A549 (cell line): ENCODE data around the gene CASP10. TPM values are rescaled to one million over a fixed set of nuclear protein-coding genes. Genes with fewer than 3 reads are reported as not detected.

Experiments
- ATAC-seq, 2 experiments: fragments of 200-7000 bp in 1 of 2; fragments of >200 bp in 1 of 2; cut with Nextera tagmentation in 1 of 2; cut with Tn5 transposase in 1 of 2; 3 replicates each; pipeline versions ENCODE4 v1.8.0 to v1.9.1; 2018 to 2020; ENCODE audit warnings: mild to moderate bottlenecking in 1 of 2, moderate library complexity in 1 of 2
- CTCF ChIA-PET: fragments of 300-600 bp; sonication (Branson Sonifier 250); formaldehyde crosslinking; extraction: SDS; loops from one replicate; lab custom pipeline; 2021; ENCODE audit warnings: antibody characterized with exemption, inconsistent platforms; lab: Yijun Ruan, JAX
- POLR2A ChIA-PET: fragments of 350-600 bp; formaldehyde crosslinking; extraction: SDS; loops from one replicate; lab custom pipeline; 2021; ENCODE audit warnings: antibody characterized with exemption, inconsistent platforms; lab: Yijun Ruan, JAX
- DNase-seq, 2 experiments: peaks; one replicate each; pipeline versions ENCODE4 v3.0.0 to v3.0.0-alpha.2; 2011 to 2016; ENCODE audit warnings: low read depth in 1 of 2, low spot score in 1 of 2
- FAIRE-seq: peaks from 2 replicates; lab custom pipeline; 2011; peaks lifted over from hg19 to GRCh38; lab: Jason Lieb, UNC
- H3K27ac ChIP-seq, 2 experiments: fragments of >200 bp; sonication (Bioruptor Twin); formaldehyde crosslinking; 3 replicates each; pipeline ENCODE4 v1.5.1; 2016 to 2017
- H3K4me1 ChIP-seq: fragments of >200 bp; sonication (Bioruptor Twin); formaldehyde crosslinking; 3 replicates; pipeline ENCODE4 v1.6.1; 2016
- H3K4me2 ChIP-seq: fragments of >200 bp; sonication (Bioruptor Twin); formaldehyde crosslinking; 3 replicates; pipeline ENCODE4 v1.6.1; 2016
- H3K4me3 ChIP-seq: fragments of >200 bp; sonication (Bioruptor Twin); formaldehyde crosslinking; 3 replicates; pipeline ENCODE4 v1.5.1; 2016
- H3K9me3 ChIP-seq: fragments of >200 bp; sonication (Bioruptor Twin); formaldehyde crosslinking; 3 replicates; pipeline ENCODE4 v1.6.1; 2016
- CBX2 ChIP-seq: fragments of 200-600 bp; sonication (generic); IDR thresholded peaks from 2 replicates; pipeline ENCODE4 v1.6.1; 2016; ENCODE audit warnings: low read depth, mild to moderate bottlenecking, borderline replicate concordance
- CEBPB ChIP-seq, 2 experiments: fragments of >200 bp in 1 of 2; sonication (Bioruptor Twin) in 1 of 2; formaldehyde crosslinking in 1 of 2; IDR thresholded peaks; 2 replicates each; pipeline ENCODE4 v1.6.1; 2012 to 2016
- CHD4 ChIP-seq: fragments of 200-600 bp; sonication (generic); IDR thresholded peaks from 2 replicates; pipeline ENCODE4 v1.6.1; 2016; ENCODE audit warnings: antibody characterized with exemption, mild to moderate bottlenecking, borderline replicate concordance
- FOSB ChIP-seq: fragments of 250-450 bp; sonication (Bioruptor Pico); IDR thresholded peaks from 2 replicates; pipeline ENCODE4 v1.5.0; 2020; ENCODE audit warnings: mild to moderate bottlenecking, moderate library complexity
- FOXS1 ChIP-seq: fragments of 250-450 bp; sonication (Bioruptor Pico); IDR thresholded peaks from 2 replicates; pipeline ENCODE4 v1.5.0; 2020; ENCODE audit warnings: mild to moderate bottlenecking, moderate library complexity
- GATA3 ChIP-seq: IDR thresholded peaks from 2 replicates; pipeline ENCODE4 v1.6.1; 2012; ENCODE audit warnings: borderline replicate concordance
- HEYL ChIP-seq: fragments of 250-450 bp; sonication (Bioruptor Pico); IDR thresholded peaks from 2 replicates; pipeline ENCODE4 v1.8.0; 2021; ENCODE audit warnings: mild to moderate bottlenecking, moderate library complexity
- KDM5A ChIP-seq: fragments of 200-600 bp; sonication (generic); IDR thresholded peaks from 2 replicates; pipeline ENCODE4 v1.6.1; 2016; ENCODE audit warnings: antibody characterized with exemption, mild to moderate bottlenecking
- NR3C1 ChIP-seq: fragments of >200 bp; sonication (Bioruptor Twin); formaldehyde crosslinking; IDR thresholded peaks from 3 replicates; pipeline ENCODE4 v1.6.1; 2017
- POLR2A ChIP-seq: IDR thresholded peaks from 2 replicates; pipeline ENCODE4 v1.6.1; 2012; ENCODE audit warnings: mild to moderate bottlenecking, low read length
- RFX5 ChIP-seq: fragments of 450-650 bp; IDR thresholded peaks from 2 replicates; pipeline ENCODE4 v1.7.1; 2014; ENCODE audit warnings: antibody characterized with exemption, mild to moderate bottlenecking, moderate library complexity
- RNF2 ChIP-seq: fragments of 200-600 bp; sonication (generic); IDR thresholded peaks from 2 replicates; pipeline ENCODE4 v1.6.1; 2016; ENCODE audit warnings: low read depth, mild to moderate bottlenecking, antibody characterized with exemption, moderate library complexity, borderline replicate concordance
- SMC3 ChIP-seq: fragments of >200 bp; sonication (Bioruptor Twin); formaldehyde crosslinking; IDR thresholded peaks from 3 replicates; pipeline ENCODE4 v1.6.1; 2018; ENCODE audit warnings: inconsistent platforms
- SREBF2 ChIP-seq: fragments of 450-650 bp; IDR thresholded peaks from 2 replicates; pipeline ENCODE4 v1.6.1; 2014; ENCODE audit warnings: mild to moderate bottlenecking, moderate library complexity
- TFCP2L1 ChIP-seq: fragments of 250-450 bp; sonication (Bioruptor Pico); IDR thresholded peaks from 2 replicates; pipeline ENCODE4 v1.5.0; 2021; ENCODE audit warnings: mild to moderate bottlenecking
- ZFP36 ChIP-seq: fragments of 450-650 bp; IDR thresholded peaks from 2 replicates; pipeline ENCODE4 v1.6.1; 2014; ENCODE audit warnings: borderline replicate concordance; ENCODE audit not compliant: partially characterized antibody
- ZNF302 ChIP-seq: fragments of 250-450 bp; sonication (Bioruptor Pico); IDR thresholded peaks from 2 replicates; pipeline ENCODE4 v1.9.0; 2021; ENCODE audit warnings: inconsistent platforms, mild to moderate bottlenecking, moderate library complexity
- ZSCAN20 ChIP-seq: fragments of 250-450 bp; sonication (Bioruptor Pico); IDR thresholded peaks from 2 replicates; pipeline ENCODE4 v1.8.0; 2022; ENCODE audit warnings: mild to moderate bottlenecking, moderate library complexity
- WGBS: methylation state at CpG from one replicate; pipeline ENCODE4 v1.1.6; 2017; ENCODE audit errors: missing lambda C conversion rate; 5-methylcytosine and 5-hydroxymethylcytosine counted together
- polyA plus RNA-seq, 4 experiments: library from polyadenylated mRNA; depleted of rRNA in 3 of 4; stranded (reverse); fragments of >200 nt; fragmentation: RNase III in 1 of 4; extraction: RNeasy Plus Mini Kit Qiagen cat#74134 plus additional on column Dnase treatment in 1 of 4; gene quantifications; 2 replicates in 3 of 4; 3 replicates in 1 of 4; pipeline ENCODE4 v1.2.3, GENCODE V29; 2011 to 2017
- TF ChIP-seq, protein P1 (sequence below): fragments of >200 bp; sonication (Bioruptor Twin); formaldehyde crosslinking; IDR thresholded peaks from 3 replicates; pipeline ENCODE4 v1.5.1; 2016
- TF ChIP-seq, protein P2 (sequence below): fragments of 450-650 bp; IDR thresholded peaks from 2 replicates; pipeline ENCODE4 v1.6.1; 2014; ENCODE audit warnings: antibody characterized with exemption
- TF ChIP-seq, protein P3 (sequence below): IDR thresholded peaks from 2 replicates; pipeline ENCODE4 v1.6.1; 2012; ENCODE audit warnings: low read depth, borderline replicate concordance
- TF ChIP-seq, protein P4 (sequence below): fragments of 250-450 bp; sonication (Bioruptor Pico); IDR thresholded peaks from 2 replicates; pipeline ENCODE4 v1.5.0; 2021; ENCODE audit warnings: mild to moderate bottlenecking, moderate library complexity, borderline replicate concordance
- TF ChIP-seq, protein P5 (sequence below): fragments of >200 bp; sonication (Bioruptor Twin); formaldehyde crosslinking; IDR thresholded peaks from 2 replicates; pipeline ENCODE4 v1.6.1; 2016
- TF ChIP-seq, protein P6 (sequence below): fragments of >200 bp; sonication (Bioruptor Twin); formaldehyde crosslinking; IDR thresholded peaks from 3 replicates; pipeline ENCODE4 v1.6.1; 2016

CASP10 gene
- polyA plus RNA-seq, 2 of the 4 experiments (the other 2 are of a cell fraction) = 3.0 to 6.5 TPM

DNA sequence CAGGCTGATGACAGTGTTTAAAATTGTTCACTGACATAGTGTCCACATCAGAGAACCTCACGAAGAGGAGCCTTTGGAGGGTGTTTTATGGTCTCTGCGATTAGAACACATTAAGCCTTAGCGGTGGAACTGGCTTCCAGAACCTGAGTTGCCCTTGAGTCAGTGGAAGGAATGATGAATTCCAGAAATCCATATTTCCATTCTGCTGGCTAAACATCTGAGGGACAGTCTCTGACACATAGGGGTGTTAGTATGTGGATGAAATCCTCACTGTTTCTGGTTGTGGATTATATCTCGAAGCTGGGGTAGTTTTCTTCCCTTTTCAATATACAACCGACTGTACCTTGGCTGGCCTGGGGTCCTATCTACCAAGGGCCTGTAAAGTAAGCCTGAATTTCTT is 4.0 kb downstream of the CASP10 start:
- no peak for FAIRE-seq
- POLR2A ChIA-PET = no interaction called here
- H3K9me3 ChIP-seq = no peaks in the 10 kb centered on the region
- CTCF ChIA-PET = interaction anchor here (2.0 kb wide), 1 partner anchor 9 kb away, joined by 6 read pairs; no protein-coding TSS in a partner anchor
- no peak for ATAC-seq
- WGBS = 91% methylated on average over 5 of the region's 5 CpGs
- no peak overlapping the region for H3K4me3 ChIP-seq
- H3K4me2 ChIP-seq = no peak overlapping the region
- peaks cover 11% of the 10 kb centered on the region; the same call in 2 of the 3 replicates for H3K4me1 ChIP-seq
- no peak for DNase-seq
- no peak overlapping the region for H3K27ac ChIP-seq
- TF ChIP-seq POLR2A = no peak
- TF ChIP-seq CBX2 = no peak
- TF ChIP-seq CEBPB (IDR thresholded peaks at IDR 0.05) = no peak
- no peak for TF ChIP-seq RFX5
- TF ChIP-seq, protein P1, sequence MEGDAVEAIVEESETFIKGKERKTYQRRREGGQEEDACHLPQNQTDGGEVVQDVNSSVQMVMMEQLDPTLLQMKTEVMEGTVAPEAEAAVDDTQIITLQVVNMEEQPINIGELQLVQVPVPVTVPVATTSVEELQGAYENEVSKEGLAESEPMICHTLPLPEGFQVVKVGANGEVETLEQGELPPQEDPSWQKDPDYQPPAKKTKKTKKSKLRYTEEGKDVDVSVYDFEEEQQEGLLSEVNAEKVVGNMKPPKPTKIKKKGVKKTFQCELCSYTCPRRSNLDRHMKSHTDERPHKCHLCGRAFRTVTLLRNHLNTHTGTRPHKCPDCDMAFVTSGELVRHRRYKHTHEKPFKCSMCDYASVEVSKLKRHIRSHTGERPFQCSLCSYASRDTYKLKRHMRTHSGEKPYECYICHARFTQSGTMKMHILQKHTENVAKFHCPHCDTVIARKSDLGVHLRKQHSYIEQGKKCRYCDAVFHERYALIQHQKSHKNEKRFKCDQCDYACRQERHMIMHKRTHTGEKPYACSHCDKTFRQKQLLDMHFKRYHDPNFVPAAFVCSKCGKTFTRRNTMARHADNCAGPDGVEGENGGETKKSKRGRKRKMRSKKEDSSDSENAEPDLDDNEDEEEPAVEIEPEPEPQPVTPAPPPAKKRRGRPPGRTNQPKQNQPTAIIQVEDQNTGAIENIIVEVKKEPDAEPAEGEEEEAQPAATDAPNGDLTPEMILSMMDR = no peak
- TF ChIP-seq CHD4 = no peak
- no peak for TF ChIP-seq ZFP36
- TF ChIP-seq, protein P2, sequence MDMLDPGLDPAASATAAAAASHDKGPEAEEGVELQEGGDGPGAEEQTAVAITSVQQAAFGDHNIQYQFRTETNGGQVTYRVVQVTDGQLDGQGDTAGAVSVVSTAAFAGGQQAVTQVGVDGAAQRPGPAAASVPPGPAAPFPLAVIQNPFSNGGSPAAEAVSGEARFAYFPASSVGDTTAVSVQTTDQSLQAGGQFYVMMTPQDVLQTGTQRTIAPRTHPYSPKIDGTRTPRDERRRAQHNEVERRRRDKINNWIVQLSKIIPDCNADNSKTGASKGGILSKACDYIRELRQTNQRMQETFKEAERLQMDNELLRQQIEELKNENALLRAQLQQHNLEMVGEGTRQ = no peak
- TF ChIP-seq FOXS1 = no peak
- TF ChIP-seq GATA3 = no peak

DNA sequence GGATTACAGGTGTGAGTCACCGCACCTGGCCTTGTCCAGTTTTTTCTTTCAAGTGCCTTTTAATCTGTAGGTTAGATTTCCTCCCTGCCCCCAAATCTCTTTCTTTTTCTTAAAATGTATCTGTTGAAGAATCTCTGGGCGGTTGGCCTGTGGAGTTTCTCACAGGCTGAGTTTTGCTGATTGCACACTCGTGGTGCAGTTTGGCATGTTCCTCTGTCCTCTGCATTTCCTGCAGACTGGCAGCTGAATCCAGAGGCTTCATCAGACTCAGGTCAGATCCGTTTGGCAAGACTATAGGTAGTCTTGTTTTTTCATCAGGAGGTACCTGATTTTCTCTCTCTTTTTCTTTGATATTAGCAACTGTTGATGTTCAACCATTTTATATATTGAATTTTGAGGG is 5.5 kb downstream of the CASP10 start:
- FAIRE-seq = no peak
- Histone ChIP-seq H3K4me1 (peaks cover 8% of the 10 kb centered on the region; the same call in 2 of the 3 replicates), H3K4me3 (no peak overlapping the region), H3K9me3 (no peaks in the 10 kb centered on the region), H3K4me2 (no peak overlapping the region), H3K27ac (no peak overlapping the region)
- no peak for DNase-seq
- CTCF ChIA-PET = interaction anchor here (1.9 kb wide), 1 partner anchor 44 kb away, joined by 5 read pairs; no protein-coding TSS in a partner anchor
- POLR2A ChIA-PET = no interaction called here
- TF ChIP-seq, protein P3, sequence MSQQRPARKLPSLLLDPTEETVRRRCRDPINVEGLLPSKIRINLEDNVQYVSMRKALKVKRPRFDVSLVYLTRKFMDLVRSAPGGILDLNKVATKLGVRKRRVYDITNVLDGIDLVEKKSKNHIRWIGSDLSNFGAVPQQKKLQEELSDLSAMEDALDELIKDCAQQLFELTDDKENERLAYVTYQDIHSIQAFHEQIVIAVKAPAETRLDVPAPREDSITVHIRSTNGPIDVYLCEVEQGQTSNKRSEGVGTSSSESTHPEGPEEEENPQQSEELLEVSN = no peak
- TF ChIP-seq CBX2 (no peak), FOXS1 (no peak), KDM5A (no peak), RNF2 (no peak), ZSCAN20 (no peak), SMC3 (no peak), NR3C1 (no peak), TFCP2L1 (CRISPR knock-in tag) (no peak), SREBF2 (no peak), ZNF302 (no peak), HEYL (CRISPR knock-in tag) (no peak), POLR2A (no peak), FOSB (CRISPR knock-in tag) (no peak)
- TF ChIP-seq, protein P4, sequence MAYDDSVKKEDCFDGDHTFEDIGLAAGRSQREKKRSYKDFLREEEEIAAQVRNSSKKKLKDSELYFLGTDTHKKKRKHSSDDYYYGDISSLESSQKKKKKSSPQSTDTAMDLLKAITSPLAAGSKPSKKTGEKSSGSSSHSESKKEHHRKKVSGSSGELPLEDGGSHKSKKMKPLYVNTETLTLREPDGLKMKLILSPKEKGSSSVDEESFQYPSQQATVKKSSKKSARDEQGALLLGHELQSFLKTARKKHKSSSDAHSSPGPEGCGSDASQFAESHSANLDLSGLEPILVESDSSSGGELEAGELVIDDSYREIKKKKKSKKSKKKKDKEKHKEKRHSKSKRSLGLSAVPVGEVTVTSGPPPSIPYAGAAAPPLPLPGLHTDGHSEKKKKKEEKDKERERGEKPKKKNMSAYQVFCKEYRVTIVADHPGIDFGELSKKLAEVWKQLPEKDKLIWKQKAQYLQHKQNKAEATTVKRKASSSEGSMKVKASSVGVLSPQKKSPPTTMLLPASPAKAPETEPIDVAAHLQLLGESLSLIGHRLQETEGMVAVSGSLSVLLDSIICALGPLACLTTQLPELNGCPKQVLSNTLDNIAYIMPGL = no peak
- TF ChIP-seq, protein P5, sequence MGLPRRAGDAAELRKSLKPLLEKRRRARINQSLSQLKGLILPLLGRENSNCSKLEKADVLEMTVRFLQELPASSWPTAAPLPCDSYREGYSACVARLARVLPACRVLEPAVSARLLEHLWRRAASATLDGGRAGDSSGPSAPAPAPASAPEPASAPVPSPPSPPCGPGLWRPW = no peak
- TF ChIP-seq, protein P6, sequence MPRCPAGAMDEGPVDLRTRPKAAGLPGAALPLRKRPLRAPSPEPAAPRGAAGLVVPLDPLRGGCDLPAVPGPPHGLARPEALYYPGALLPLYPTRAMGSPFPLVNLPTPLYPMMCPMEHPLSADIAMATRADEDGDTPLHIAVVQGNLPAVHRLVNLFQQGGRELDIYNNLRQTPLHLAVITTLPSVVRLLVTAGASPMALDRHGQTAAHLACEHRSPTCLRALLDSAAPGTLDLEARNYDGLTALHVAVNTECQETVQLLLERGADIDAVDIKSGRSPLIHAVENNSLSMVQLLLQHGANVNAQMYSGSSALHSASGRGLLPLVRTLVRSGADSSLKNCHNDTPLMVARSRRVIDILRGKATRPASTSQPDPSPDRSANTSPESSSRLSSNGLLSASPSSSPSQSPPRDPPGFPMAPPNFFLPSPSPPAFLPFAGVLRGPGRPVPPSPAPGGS = no peak
- no peak for ATAC-seq
- 87% methylated on average over 4 of the region's 4 CpGs for WGBS
